Natural killer cell treated with Interleukin-12 subunit alpha and Interleukin-12 subunit beta and Interleukin-15 and Interleukin-18, amount 100 ng/mL, for 72 hours (primary cell): ENCODE results near the gene UXT. TPM values are rescaled to one million over a fixed set of nuclear protein-coding genes. Genes with fewer than 3 reads are reported as not detected.

ENCODE experiments used
- total RNA-seq, 2 donors: library from RNA; stranded (reverse); gene quantifications; one replicate each; pipeline ENCODE4 v1.2.3, GENCODE V29; 2022

Gene UXT
- total RNA-seq, 2 donors from 2014 or later: 80.5 to 113 TPM

Other genes starting within 250 kb of the UXT start
- gene ZNF41, start 176.0 kb downstream of the UXT start, total RNA-seq: 10 to 100 TPM; 12.5 to 16.6 TPM
- gene ARAF, start 98.0 kb downstream of the UXT start, total RNA-seq: 10 to 100 TPM; 84.7 to 87.1 TPM
- 10 to 100 TPM in 1 of 2 donors, 1 to 10 TPM in 1; 9.1 to 12.5 TPM for gene TIMP1, start 76.7 kb downstream of the UXT start, total RNA-seq
- gene SYN1, start 39.3 kb downstream of the UXT start, total RNA-seq: under 1 TPM; 0.29 to 0.92 TPM
- 1 to 10 TPM in 1 of 2 donors, under 1 TPM in 1; 0.71 to 2.3 TPM for gene CFP, start 29.2 kb downstream of the UXT start, total RNA-seq
- gene ELK1, start 8.6 kb downstream of the UXT start, total RNA-seq: 10 to 100 TPM; 24.5 to 49.5 TPM
- 10 to 100 TPM; 13.3 to 17.9 TPM for gene ZNF81, start 177.7 kb upstream of the UXT start, total RNA-seq